Nephron (organoid): ENCODE results near the gene EVI5L.

ENCODE experiments used
- H3K27ac Mint-ChIP-seq, 3 experiments: 2 replicates each; pipeline ENCODE4 v1.8.0; 2020; ENCODE audit warnings: mixed read lengths in 3 of 3, mild to moderate bottlenecking in 2 of 3, moderate library complexity in 1 of 3
- H3K27me3 Mint-ChIP-seq: 2 replicates; pipeline ENCODE4 v1.8.0; 2021; ENCODE audit warnings: low read depth, mild to moderate bottlenecking, moderate library complexity, mixed read lengths
- H3K36me3 Mint-ChIP-seq: 2 replicates; pipeline ENCODE4 v1.8.0; 2020; ENCODE audit warnings: low read depth, mixed read lengths
- H3K4me1 Mint-ChIP-seq: 2 replicates; pipeline ENCODE4 v1.8.0; 2020; ENCODE audit warnings: mixed read lengths
- H3K4me3 Mint-ChIP-seq, 3 experiments: 2 replicates each; pipeline ENCODE4 v1.8.0; 2020; ENCODE audit warnings: mild to moderate bottlenecking in 3 of 3, mixed read lengths in 3 of 3, moderate library complexity in 2 of 3
- H3K9me3 Mint-ChIP-seq: 2 replicates; pipeline ENCODE4 v1.8.0; 2020; ENCODE audit warnings: mixed read lengths
- TF ChIP-seq, protein P1 (sequence below), 3 experiments: fragments of 200-600 bp; sonication (generic); IDR thresholded peaks; one replicate each; pipeline ENCODE4 v1.5.0; 2021; ENCODE audit warnings: antibody characterized with exemption in 3 of 3; ENCODE audit not compliant: unreplicated experiment in 3 of 3

EVI5L gene

DNA sequence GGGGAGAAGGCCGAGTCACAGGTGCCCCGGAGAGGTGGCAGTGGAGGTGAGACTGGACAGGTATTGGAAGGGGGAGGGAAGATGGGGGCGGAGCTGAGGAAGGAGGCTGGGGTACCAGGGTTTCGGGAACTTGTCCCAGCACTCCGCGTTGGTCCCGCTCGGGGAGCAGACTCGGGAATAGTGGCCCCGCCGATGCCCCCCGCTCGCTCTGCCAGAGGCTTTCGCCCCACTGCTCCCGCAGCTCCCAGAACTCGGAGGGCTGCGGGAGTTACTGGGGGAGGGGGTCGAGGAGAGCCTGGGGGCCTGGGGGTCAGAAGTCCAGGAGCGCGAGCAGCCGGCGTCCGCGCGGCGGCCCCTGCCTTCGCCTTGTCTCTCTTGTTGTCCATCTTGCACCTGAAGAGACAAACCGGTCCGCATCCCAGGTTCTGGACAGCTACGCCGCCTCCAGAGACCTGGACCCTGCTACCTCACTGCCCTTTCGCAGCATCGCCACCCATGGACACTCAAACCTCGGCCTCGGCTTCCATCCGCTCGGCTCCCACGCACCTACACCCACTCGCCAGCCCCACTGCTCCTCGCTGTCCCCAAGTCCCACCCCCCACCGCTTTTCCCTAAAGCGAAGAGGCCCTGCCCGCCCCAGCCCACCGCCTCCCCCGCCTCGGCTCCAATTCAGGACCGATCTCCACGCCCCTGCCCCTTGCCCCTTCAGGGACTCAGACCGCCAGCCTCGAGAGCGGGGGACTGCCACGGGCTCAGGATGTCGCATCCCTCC, 43.5 kb downstream of the EVI5L start:
- H3K4me3 Mint-ChIP-seq, result peak overlapping the region; percentile 87 to 89 (median 87)

DNA sequence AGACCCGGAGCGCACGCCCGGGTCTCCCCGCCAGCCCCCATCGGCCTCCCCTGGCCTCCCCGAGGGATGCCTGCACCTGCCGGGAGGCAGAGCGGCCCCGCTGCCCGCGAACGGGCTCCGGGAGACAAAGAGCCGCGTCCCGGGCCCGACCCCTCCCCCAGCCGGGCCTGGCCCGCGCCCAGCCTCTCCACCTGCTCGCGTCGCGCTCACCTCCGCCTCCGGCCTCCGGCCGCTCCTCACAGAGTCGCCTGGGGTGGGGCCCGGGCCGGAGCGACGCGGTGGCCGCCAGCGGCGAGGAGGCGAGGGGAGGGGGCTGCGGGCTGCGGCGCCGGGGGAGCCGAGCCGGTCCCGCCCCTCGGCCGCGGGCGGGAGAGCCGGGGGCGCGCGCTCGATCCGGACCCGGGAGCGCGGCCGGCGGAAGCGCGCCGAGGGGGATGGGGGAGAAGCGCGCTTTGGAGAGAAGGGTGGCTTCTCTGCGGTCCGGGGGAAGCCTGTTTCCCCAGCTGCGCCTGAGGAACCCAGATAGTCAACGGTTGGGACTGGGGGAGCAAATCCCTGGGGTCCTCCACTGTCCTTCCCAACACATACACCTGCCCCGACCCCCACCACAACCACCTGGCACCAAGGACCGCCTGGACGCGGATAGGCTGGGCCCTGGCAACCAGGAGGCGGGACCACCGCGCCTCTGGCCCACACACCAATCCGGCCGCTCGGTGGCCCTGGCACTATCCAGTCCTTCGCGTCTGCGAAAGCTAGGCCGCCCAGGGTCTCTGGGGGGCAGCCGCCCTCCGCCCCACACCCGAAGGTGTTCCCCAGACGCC, 44.3 kb downstream of the EVI5L start, which contains the start of gene PRR36:
PRR36 (minus strand) TSS at position 315 of the 821 bp plus-strand sequence. CDS start 701 bp downstream, outside the sequence.
- Mint-ChIP-seq H3K36me3 (no peaks in the 10 kb centered on the region), H3K4me1 (peaks cover 17% of the 10 kb centered on the region), H3K4me3 (peak within 1 kb of the TSS; percentile 87 to 89 (median 87)), H3K27me3 (peaks cover 48% of the 10 kb centered on the region), H3K9me3 (no peaks in the 10 kb centered on the region), H3K27ac (peak within 1 kb of the TSS in 1 of 3 experiments; percentile 60)
- TF ChIP-seq, protein P1, sequence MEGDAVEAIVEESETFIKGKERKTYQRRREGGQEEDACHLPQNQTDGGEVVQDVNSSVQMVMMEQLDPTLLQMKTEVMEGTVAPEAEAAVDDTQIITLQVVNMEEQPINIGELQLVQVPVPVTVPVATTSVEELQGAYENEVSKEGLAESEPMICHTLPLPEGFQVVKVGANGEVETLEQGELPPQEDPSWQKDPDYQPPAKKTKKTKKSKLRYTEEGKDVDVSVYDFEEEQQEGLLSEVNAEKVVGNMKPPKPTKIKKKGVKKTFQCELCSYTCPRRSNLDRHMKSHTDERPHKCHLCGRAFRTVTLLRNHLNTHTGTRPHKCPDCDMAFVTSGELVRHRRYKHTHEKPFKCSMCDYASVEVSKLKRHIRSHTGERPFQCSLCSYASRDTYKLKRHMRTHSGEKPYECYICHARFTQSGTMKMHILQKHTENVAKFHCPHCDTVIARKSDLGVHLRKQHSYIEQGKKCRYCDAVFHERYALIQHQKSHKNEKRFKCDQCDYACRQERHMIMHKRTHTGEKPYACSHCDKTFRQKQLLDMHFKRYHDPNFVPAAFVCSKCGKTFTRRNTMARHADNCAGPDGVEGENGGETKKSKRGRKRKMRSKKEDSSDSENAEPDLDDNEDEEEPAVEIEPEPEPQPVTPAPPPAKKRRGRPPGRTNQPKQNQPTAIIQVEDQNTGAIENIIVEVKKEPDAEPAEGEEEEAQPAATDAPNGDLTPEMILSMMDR (IDR thresholded peaks at IDR 0.05; ENCODE audit: unreplicated experiment in 3 of 3), result no peak

More for the DNA sequence above, 43.5 kb downstream of the EVI5L start:
- Mint-ChIP-seq H3K9me3 (no peaks in the 10 kb centered on the region), H3K27me3 (peaks cover 48% of the 10 kb centered on the region), H3K36me3 (no peaks in the 10 kb centered on the region), H3K27ac (peak overlapping the region in 1 of 3 experiments; percentile 60), H3K4me1 (peaks cover 17% of the 10 kb centered on the region)
- TF ChIP-seq, protein P1 (IDR thresholded peaks at IDR 0.05; ENCODE audit: unreplicated experiment in 3 of 3), result no peak

DNA sequence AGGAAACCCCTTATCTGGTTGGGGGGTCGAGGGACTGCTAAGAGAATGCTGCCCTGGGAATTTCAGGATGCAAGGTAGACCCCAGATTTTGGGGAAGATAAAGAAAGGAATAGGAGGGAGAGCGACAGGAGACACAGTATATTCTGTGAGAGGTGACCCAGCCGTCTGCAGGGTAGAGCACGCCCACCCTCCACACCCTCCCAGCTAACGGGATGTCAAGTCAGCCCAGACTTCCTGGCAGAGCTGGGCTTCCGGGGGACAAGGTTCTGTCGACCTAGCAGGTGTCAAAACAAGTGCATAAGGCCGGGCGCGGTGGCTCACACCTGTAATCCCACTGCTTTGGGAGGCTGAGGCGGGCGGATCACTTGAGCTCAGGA, 44.9 kb downstream of the EVI5L start:
- H3K9me3 Mint-ChIP-seq, result no peaks in the 10 kb centered on the region
- peak overlapping the region; percentile 78 to 83 (median 83) for H3K4me3 Mint-ChIP-seq
- TF ChIP-seq, protein P1 (IDR thresholded peaks at IDR 0.05; ENCODE audit: unreplicated experiment in 3 of 3), result no peak
- no peaks in the 10 kb centered on the region for H3K36me3 Mint-ChIP-seq
- H3K27me3 Mint-ChIP-seq, result peaks cover 47% of the 10 kb centered on the region
- H3K27ac Mint-ChIP-seq, result peak overlapping the region in 1 of 3 experiments; percentile 37
- peaks cover 17% of the 10 kb centered on the region for H3K4me1 Mint-ChIP-seq

DNA sequence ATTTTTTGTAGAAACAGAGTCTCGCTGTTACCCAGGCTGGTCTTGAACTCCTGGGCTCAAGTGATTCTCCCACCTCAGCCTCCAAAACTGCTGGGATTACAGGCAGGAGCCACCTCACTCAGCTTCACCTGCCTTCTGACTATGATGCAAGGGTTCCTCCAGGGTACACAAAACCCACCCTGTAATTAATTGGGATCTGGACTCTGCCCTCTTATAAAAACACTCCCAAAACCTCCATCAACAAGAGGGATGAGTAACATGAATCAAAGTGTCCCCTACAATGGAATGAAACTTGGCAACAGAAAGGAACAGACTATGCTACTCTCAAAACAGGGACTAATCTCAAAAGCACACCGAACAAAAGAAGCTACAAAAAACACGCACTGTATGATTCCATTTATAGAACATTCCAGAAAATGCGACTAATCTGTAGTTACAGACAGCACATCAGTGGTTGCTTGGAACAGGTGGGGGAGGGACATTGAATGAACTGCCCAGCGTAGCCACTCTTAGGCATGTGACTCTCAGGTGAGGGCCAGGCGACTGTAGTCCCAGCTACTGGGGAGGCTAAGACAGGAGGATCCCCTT, 47.3 kb downstream of the EVI5L start:
- peaks cover 5% of the 10 kb centered on the region for H3K4me1 Mint-ChIP-seq
- TF ChIP-seq, protein P1 (IDR thresholded peaks at IDR 0.05; ENCODE audit: unreplicated experiment in 3 of 3), result no peak
- no peak overlapping the region for H3K27ac Mint-ChIP-seq
- H3K36me3 Mint-ChIP-seq, result no peaks in the 10 kb centered on the region
- no peaks in the 10 kb centered on the region for H3K9me3 Mint-ChIP-seq
- H3K27me3 Mint-ChIP-seq, result peaks cover 37% of the 10 kb centered on the region
- peak overlapping the region in 1 of 3 experiments; percentile 10 for H3K4me3 Mint-ChIP-seq

DNA sequence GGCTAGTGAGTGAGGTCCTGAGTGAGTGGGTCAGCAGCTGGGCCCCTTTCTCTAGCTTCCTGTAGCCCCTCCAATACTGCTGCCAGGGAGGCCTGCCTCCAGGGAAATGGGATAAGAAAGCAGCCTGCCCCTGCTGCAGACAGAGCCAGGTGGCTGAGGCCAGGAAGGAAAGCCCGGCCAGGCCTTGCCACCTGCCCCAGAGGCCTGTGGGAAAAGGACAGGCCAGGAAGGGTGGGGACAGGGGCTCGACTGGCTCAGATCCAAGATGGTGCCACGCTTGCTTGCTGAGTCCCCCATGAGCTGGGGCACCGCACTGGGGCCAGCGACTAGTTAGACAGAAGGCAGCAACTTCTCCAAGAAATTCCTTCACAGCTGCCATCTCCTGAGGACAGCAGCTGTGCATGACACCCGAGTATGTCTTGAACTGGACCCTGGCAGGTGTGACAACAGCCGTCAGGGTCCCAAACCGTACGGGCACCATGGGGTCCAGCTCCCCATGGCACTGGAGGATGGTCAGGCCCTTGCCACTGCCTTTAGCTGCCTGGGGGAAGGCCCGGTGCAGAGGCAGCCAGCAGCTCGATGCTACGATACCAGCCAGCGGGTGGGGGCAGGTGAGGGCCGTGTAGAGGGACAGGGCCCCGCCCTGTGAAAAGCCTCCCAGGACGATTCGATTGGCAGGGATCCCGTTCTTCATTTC, 49.2 kb downstream of the EVI5L start:
- Mint-ChIP-seq H3K4me3 (no peak overlapping the region), H3K9me3 (no peaks in the 10 kb centered on the region), H3K4me1 (peaks cover 5% of the 10 kb centered on the region), H3K27me3 (peaks cover 26% of the 10 kb centered on the region), H3K27ac (no peak overlapping the region), H3K36me3 (no peaks in the 10 kb centered on the region)
- TF ChIP-seq, protein P1 (IDR thresholded peaks at IDR 0.05; ENCODE audit: unreplicated experiment in 3 of 3), result no peak
